Measurements from ENCODE around the gene MAPK6.

MAPK6 gene

DNA sequence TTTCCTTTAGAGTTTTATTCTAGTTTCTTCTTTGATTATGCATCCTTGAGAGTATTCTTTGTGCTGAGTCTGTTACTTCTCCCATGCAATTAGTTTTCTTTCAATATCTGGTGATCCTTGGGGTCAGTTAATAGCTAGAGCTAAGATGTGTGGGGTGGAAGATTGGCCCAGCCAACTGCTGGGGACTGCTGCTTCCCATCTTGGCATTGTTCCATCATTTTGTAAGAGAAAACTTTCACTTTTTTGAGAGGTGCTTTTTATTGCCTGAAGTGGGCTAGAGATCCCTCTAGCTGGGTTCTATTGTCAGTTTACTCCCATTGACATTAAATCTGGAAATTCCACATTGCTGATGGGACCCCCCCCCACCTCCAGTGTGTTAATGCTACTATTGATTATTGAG lies 78.2 kb downstream of the MAPK6 start:
- H3K4me3 ChIP-seq (ENCODE audit: control insufficient read depth, low read depth, low read length) = no peak overlapping the region
- TF ChIP-seq, protein P1, sequence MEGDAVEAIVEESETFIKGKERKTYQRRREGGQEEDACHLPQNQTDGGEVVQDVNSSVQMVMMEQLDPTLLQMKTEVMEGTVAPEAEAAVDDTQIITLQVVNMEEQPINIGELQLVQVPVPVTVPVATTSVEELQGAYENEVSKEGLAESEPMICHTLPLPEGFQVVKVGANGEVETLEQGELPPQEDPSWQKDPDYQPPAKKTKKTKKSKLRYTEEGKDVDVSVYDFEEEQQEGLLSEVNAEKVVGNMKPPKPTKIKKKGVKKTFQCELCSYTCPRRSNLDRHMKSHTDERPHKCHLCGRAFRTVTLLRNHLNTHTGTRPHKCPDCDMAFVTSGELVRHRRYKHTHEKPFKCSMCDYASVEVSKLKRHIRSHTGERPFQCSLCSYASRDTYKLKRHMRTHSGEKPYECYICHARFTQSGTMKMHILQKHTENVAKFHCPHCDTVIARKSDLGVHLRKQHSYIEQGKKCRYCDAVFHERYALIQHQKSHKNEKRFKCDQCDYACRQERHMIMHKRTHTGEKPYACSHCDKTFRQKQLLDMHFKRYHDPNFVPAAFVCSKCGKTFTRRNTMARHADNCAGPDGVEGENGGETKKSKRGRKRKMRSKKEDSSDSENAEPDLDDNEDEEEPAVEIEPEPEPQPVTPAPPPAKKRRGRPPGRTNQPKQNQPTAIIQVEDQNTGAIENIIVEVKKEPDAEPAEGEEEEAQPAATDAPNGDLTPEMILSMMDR (conservative IDR thresholded peaks at IDR 0.05; ENCODE audit: control insufficient read depth, insufficient read depth, low read depth, low read length) = no peak
- DNase-seq (ENCODE audit: low read depth) = no peak

DNA sequence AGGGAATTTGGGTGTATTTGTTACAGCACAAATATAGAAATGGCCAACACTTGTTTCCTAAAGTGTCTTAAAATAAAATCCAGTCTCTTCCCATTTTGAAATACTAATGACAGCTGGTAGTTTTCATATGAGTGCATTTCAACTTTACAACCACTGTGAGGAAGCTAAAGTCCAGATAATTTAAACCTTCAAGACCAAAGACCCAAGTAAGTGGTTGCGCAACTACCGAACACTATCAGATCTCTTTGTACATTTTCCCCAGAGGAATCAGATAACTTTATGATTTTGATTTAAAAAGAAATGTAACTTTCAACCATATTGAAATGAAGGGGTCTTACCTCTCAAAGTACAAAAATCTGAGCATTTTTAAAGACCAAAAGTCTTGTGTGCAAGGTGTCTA lies 79.3 kb downstream of the MAPK6 start:
- no peak overlapping the region for H3K4me3 ChIP-seq (ENCODE audit: control insufficient read depth, low read depth, low read length)
- TF ChIP-seq, protein P1 (conservative IDR thresholded peaks at IDR 0.05; ENCODE audit: control insufficient read depth, insufficient read depth, low read depth, low read length) = no peak
- no peak for DNase-seq (ENCODE audit: low read depth)

DNA sequence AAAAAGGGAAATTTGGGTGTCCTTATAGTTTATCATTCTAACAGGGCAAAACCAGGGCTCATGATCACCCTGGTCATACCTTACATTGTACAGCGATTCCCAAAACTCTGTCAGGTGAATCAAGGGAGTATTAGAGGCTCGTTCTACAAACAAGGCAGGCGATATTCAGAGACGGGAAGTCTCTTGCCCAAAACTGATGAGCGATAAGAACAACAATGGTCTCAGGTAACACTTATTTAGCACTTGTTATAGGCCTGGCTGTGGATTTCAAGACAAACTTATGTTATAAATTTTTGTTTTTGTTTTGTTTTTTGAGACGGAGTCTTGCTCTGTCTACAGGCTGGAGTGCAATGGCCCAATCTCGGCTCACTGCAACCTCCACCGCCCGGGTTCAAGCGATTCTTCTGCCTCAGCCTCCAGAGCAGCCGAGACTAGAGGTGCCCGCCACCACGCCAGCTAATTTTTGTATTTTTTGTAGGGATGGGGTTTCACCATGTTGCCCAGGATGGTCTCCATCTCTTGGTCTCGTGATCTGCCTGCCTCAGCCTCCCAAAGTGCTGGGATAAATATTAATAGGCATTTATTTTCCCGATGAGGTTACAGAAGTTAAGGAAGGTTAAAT lies 80.7 kb downstream of the MAPK6 start:
- DNase-seq (ENCODE audit: low read depth) = no peak
- TF ChIP-seq, protein P1 (conservative IDR thresholded peaks at IDR 0.05; ENCODE audit: control insufficient read depth, insufficient read depth, low read depth, low read length) = no peak
- no peak overlapping the region for H3K4me3 ChIP-seq (ENCODE audit: control insufficient read depth, low read depth, low read length)

DNA sequence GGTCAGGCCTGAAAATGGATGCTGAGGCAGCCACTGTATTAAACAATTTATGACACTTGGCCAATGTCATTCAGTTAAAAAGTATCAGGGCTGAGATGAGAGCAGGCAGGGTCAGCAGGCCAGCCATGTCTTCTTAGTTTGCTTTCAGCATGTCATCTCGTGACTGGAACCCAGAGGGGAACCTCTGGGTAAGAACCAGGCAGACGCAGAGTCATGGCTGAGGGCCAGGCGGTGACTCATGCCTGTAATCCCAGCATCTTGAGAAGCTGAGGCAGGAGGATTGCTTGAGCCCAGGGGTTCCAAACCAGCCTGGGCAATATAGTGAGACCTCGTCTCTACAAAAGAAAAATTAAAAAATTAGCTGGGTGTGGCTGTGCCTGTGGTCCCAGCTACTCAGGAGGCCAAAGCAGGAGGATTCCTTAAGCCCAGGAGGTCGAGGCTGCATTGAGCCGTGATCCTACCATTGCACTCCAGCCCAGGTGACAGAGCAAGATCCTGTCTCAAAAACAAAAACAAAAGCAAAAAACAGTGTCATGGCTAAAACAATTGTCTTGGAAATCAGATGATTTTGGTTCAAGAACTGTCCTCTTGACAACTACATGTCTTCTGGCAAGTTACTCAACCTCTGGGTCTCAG lies 81.9 kb downstream of the MAPK6 start:
- no peak overlapping the region for H3K4me3 ChIP-seq (ENCODE audit: control insufficient read depth, low read depth, low read length)
- DNase-seq (ENCODE audit: low read depth) = peak; percentile 98

DNA sequence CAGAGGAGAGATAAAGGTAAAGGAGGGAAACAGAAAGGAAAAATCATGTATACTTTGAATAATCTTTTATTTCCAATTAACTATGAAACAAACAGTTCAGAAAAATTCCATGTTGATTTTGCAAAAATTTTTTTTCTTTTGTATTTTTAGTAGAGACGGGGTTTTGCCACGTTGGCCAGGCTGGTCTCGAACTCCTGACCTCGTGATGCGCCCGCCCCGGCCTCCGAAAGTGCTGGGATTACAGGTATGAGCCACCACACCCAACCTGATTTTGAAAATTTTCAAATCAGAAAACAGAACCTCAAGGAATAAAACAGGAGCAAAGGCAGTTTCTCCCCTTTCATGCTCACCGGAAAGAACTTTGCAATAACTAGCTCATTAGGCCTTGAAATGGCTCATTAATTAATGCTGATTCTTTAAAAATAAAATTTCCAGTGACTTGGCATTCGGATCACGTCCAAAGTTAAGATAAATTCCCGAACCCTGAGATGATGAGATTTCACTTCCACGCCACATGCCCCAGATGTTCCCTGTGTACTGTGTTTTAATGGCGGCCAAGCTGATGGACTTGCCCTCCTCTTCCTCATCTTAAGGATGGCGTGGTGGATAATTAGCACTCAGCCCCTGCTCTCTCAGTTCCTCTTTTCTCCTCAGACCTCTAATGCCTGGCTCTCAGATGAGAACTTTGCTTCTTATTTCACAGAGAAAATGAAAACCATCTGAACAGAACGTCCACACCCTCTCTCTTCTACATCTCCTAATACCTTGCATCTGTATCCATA lies 82.7 kb downstream of the MAPK6 start:
- H3K4me3 ChIP-seq (ENCODE audit: control insufficient read depth, low read depth, low read length) = no peak overlapping the region
- TF ChIP-seq, protein P1 (conservative IDR thresholded peaks at IDR 0.05; ENCODE audit: control insufficient read depth, insufficient read depth, low read depth, low read length) = no peak
- DNase-seq (ENCODE audit: low read depth) = no peak

More for the DNA sequence above, 81.9 kb downstream of the MAPK6 start:
- TF ChIP-seq, protein P1 (conservative IDR thresholded peaks at IDR 0.05; ENCODE audit: control insufficient read depth, insufficient read depth, low read depth, low read length) = no peak

DNA sequence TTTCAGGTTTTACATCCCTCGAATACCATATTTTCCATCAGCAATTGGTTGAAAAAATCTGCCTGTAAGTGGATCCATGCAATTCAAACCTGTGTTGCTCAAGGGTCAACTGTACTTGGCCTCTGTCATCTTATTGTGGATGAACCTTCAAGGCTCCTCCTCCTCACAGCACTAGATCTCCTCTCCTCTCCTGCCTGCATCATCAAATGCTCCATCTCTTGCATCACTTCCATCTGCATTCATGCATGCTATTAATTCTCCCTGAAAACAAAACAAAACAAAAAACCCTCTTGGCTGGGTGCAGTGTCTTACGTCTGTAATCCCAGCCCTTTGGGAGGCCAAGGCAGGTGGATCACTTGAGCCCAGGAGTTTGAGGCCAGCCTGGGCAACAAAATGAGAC lies 83.4 kb downstream of the MAPK6 start:
- DNase-seq (ENCODE audit: low read depth) = peak; percentile 99
- no peak overlapping the region for H3K4me3 ChIP-seq (ENCODE audit: control insufficient read depth, low read depth, low read length)

More for the DNA sequence above, 83.4 kb downstream of the MAPK6 start:
- TF ChIP-seq, protein P1 (conservative IDR thresholded peaks at IDR 0.05; ENCODE audit: control insufficient read depth, insufficient read depth, low read depth, low read length) = no peak
